Retinal pigment epithelial cell (primary cell): Measurements from ENCODE around the gene VPS45.

Experiments
- DNase-seq: peaks from one replicate; pipeline ENCODE4 v3.0.0-alpha.2; 2010; ENCODE audit warnings: low read depth
- H3K4me3 ChIP-seq: 2 replicates; pipeline ENCODE4 v1.5.1; 2011; ENCODE audit warnings: mild to moderate bottlenecking, low read length, control low read depth, moderate library complexity
- CTCF ChIP-seq: conservative IDR thresholded peaks from 2 replicates; pipeline ENCODE4 v1.5.1; 2011; ENCODE audit warnings: low read depth, low read length, control low read depth, inconsistent platforms

Gene VPS45

DNA sequence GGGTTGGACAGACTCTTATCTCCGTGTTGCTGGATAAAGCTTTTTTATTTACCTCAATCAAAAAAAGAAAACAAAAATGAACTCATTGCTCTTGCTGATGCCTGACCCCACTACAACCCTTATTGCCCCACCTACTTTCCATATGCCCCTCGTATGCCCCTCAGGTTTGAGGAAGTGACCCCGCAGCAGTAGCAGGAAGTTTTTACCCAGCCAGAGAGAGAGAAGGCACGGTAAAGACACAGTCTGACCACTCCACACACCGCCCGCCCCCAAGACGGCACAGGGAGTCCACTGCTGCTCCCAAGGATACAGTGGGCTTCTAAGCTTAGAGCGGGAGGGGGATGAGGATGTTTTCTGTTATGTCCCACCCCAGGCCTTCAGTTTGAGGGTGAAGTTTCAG is 92.0 kb downstream of the VPS45 start:
- no peak for DNase-seq
- no peak for TF ChIP-seq CTCF
- no peak overlapping the region for H3K4me3 ChIP-seq

GRCh38 chr1:150160964-150161621 is 93.5 kb downstream of the VPS45 start:
- no peak overlapping the region for H3K4me3 ChIP-seq
- no peak for DNase-seq
- no peak for TF ChIP-seq CTCF

DNA sequence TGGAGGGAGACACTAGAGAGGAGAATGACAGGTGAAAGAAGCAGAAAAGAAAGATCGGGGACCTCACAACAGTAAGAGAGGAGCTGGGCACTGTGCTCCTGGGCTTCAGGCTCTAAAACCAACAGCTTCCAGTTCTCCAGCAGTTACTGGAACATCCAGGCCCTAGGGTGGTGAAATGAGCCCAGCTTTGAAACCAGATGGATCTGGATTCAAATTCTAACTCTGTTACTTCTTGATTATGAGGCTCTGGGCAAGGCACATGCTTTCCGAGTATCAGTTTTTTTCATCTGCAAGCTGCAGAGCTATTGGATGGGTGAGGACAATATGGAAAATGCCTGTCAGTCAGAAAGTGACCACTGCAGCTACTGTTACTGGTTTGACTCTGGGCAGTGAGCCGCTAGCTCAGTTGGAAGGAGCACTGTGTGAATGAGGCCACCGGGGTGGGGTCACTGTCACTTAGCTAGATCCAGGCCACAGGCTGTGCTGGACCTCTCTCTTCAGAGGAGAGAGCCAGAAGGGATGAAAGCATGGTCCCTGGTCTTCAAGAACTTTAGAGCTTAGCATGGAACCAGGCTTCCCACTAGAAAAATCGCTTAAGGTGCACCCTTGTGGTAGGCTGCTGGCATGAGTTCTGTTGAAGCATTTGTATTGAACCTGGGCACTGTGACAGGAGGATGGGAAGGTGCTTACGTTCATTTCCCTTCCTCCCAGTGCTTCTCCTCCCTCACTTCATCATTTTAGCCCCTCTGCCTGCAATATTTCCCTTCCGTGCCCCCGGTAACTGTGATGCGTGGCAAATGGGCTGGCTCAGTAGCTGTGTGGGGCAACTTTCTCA is 94.4 kb downstream of the VPS45 start:
- no peak overlapping the region for H3K4me3 ChIP-seq
- TF ChIP-seq CTCF: peak; percentile 28
- DNase-seq: no peak

DNA sequence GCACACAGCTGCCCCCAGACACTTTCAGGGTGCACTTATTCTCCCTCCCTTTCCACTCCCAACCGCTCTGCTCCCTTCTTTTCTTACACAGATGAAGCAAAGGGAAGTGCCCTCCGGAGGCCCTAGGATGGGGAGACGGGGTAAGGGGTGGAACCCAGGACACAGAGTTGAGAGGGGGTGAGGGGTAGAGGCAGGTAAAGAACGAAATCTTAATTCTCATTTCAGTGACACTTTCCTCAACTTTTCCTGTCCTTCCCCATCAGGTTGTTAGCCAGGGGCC is 94.9 kb downstream of the VPS45 start:
- peak overlapping the region; percentile 22 for H3K4me3 ChIP-seq
- no peak for TF ChIP-seq CTCF
- no peak for DNase-seq

- DNase-seq: peak; percentile 98
- peak overlapping the region; percentile 22 for H3K4me3 ChIP-seq
- TF ChIP-seq CTCF: peak; percentile 6
Observed at GRCh38 chr1:150162862-150163706, 95.5 kb downstream of the VPS45 start.

- no peak for TF ChIP-seq CTCF
- no peak overlapping the region for H3K4me3 ChIP-seq
- no peak for DNase-seq
Observed at GRCh38 chr1:150164224-150164623, 96.6 kb downstream of the VPS45 start.

- no peak for TF ChIP-seq CTCF
- no peak overlapping the region for H3K4me3 ChIP-seq
- DNase-seq: no peak
Observed at GRCh38 chr1:150164779-150165178, 97.2 kb downstream of the VPS45 start.
